HEK293 (cell line): ENCODE results near the gene PBX2.

Experiments
- GLI4 ChIP-seq: fragments of 450-650 bp; formaldehyde crosslinking; IDR thresholded peaks from 2 replicates; pipeline ENCODE4 v1.5.1; 2016; ENCODE audit warnings: missing biosample characterization, missing genetic modification characterization
- HIC1 ChIP-seq: fragments of 450-650 bp; formaldehyde crosslinking; IDR thresholded peaks from 2 replicates; pipeline ENCODE4 v1.5.1; 2016; ENCODE audit warnings: missing biosample characterization, missing genetic modification characterization
- HOXD13 ChIP-seq: sonication (generic); formaldehyde crosslinking; IDR thresholded peaks from 2 replicates; pipeline ENCODE4 v1.8.0; 2022; ENCODE audit warnings: missing genetic modification reagents, borderline replicate concordance
- IKZF3 ChIP-seq: fragments of 450-650 bp; IDR thresholded peaks from 2 replicates; pipeline ENCODE4 v1.5.0; 2018; ENCODE audit warnings: missing biosample characterization, mild to moderate bottlenecking, missing genetic modification characterization, moderate library complexity
- MZF1 ChIP-seq: fragments of 450-650 bp; formaldehyde crosslinking; IDR thresholded peaks from 2 replicates; pipeline ENCODE4 v1.5.1; 2017; ENCODE audit warnings: missing biosample characterization, missing genetic modification characterization, borderline replicate concordance
- TRIM28 ChIP-seq: IDR thresholded peaks from 2 replicates; pipeline ENCODE4 v1.6.1; 2011; ENCODE audit warnings: low read length, control low read depth, borderline replicate concordance
- WT1 ChIP-seq: fragments of 450-650 bp; formaldehyde crosslinking; IDR thresholded peaks from 2 replicates; pipeline ENCODE4 v1.5.1; 2016; ENCODE audit warnings: missing biosample characterization, missing genetic modification characterization
- YY2 ChIP-seq: fragments of 450-650 bp; formaldehyde crosslinking; IDR thresholded peaks from 2 replicates; pipeline ENCODE4 v1.5.1; 2016; ENCODE audit warnings: missing biosample characterization, missing genetic modification characterization
- ZBTB1 ChIP-seq: fragments of 450-650 bp; formaldehyde crosslinking; IDR thresholded peaks from 2 replicates; pipeline ENCODE4 v1.5.1; 2016; ENCODE audit warnings: missing biosample characterization, missing genetic modification characterization
- ZFHX2 ChIP-seq: fragments of 450-650 bp; formaldehyde crosslinking; conservative IDR thresholded peaks from 2 replicates; pipeline ENCODE4 v1.5.1; 2016; ENCODE audit warnings: missing biosample characterization, missing genetic modification characterization
- ZNF133 ChIP-seq: fragments of 450-650 bp; formaldehyde crosslinking; IDR thresholded peaks from 2 replicates; pipeline ENCODE4 v1.5.1; 2016; ENCODE audit warnings: missing biosample characterization, missing genetic modification characterization
- ZNF211 ChIP-seq: fragments of 450-650 bp; formaldehyde crosslinking; IDR thresholded peaks from 2 replicates; pipeline ENCODE4 v1.5.1; 2016; ENCODE audit warnings: low read depth, missing biosample characterization, missing genetic modification characterization
- ZNF274 ChIP-seq, 2 experiments: fragments of 200-500 bp in 1 of 2; fragments of 450-650 bp in 1 of 2; sonication (Bioruptor generic) in 1 of 2; formaldehyde crosslinking in 1 of 2; IDR thresholded peaks; 2 replicates each; pipeline versions ENCODE4 v1.5.1 to v1.6.1; 2014 to 2016; ENCODE audit warnings: borderline replicate concordance in 1 of 2, inconsistent platforms in 1 of 2, low read length in 1 of 2, missing biosample characterization in 1 of 2, missing genetic modification characterization in 1 of 2
- ZNF324 ChIP-seq: fragments of 450-650 bp; formaldehyde crosslinking; IDR thresholded peaks from 2 replicates; pipeline ENCODE4 v1.5.1; 2016; ENCODE audit warnings: missing biosample characterization, missing genetic modification characterization
- ZNF350 ChIP-seq: fragments of 450-650 bp; formaldehyde crosslinking; IDR thresholded peaks from 2 replicates; pipeline ENCODE4 v1.5.0; 2017; ENCODE audit warnings: missing biosample characterization, mild to moderate bottlenecking, missing genetic modification characterization
- ZNF398 ChIP-seq: fragments of 450-650 bp; formaldehyde crosslinking; IDR thresholded peaks from 2 replicates; pipeline ENCODE4 v1.5.1; 2017; ENCODE audit warnings: missing biosample characterization, missing genetic modification characterization
- ZNF560 ChIP-seq: fragments of 450-650 bp; formaldehyde crosslinking; IDR thresholded peaks from 2 replicates; pipeline ENCODE4 v1.5.1; 2017; ENCODE audit warnings: missing biosample characterization, missing genetic modification characterization, borderline replicate concordance
- ZNF610 ChIP-seq: fragments of 450-650 bp; formaldehyde crosslinking; IDR thresholded peaks from 2 replicates; pipeline ENCODE4 v1.5.1; 2016; ENCODE audit warnings: missing biosample characterization, missing genetic modification characterization, borderline replicate concordance
- TF ChIP-seq, protein P1 (sequence below): fragments of 450-650 bp; formaldehyde crosslinking; IDR thresholded peaks from 2 replicates; pipeline ENCODE4 v1.5.1; 2016; ENCODE audit warnings: missing biosample characterization, missing genetic modification characterization
- TF ChIP-seq, protein P2 (sequence below): fragments of 450-650 bp; formaldehyde crosslinking; IDR thresholded peaks from 2 replicates; pipeline ENCODE4 v1.5.1; 2016; ENCODE audit warnings: missing biosample characterization, missing genetic modification characterization, low read depth
- TF ChIP-seq, protein P3 (sequence below): fragments of 450-650 bp; formaldehyde crosslinking; IDR thresholded peaks from 2 replicates; pipeline ENCODE4 v1.5.1; 2016; ENCODE audit warnings: missing biosample characterization, missing genetic modification characterization
- TF ChIP-seq, protein P4 (sequence below): fragments of 450-650 bp; formaldehyde crosslinking; IDR thresholded peaks from 2 replicates; pipeline ENCODE4 v1.5.1; 2016; ENCODE audit warnings: missing biosample characterization, missing genetic modification characterization
- TF ChIP-seq, protein P5 (sequence below): fragments of 450-650 bp; formaldehyde crosslinking; IDR thresholded peaks from 2 replicates; pipeline ENCODE4 v1.5.1; 2016; ENCODE audit warnings: missing biosample characterization, missing genetic modification characterization

PBX2 gene

DNA sequence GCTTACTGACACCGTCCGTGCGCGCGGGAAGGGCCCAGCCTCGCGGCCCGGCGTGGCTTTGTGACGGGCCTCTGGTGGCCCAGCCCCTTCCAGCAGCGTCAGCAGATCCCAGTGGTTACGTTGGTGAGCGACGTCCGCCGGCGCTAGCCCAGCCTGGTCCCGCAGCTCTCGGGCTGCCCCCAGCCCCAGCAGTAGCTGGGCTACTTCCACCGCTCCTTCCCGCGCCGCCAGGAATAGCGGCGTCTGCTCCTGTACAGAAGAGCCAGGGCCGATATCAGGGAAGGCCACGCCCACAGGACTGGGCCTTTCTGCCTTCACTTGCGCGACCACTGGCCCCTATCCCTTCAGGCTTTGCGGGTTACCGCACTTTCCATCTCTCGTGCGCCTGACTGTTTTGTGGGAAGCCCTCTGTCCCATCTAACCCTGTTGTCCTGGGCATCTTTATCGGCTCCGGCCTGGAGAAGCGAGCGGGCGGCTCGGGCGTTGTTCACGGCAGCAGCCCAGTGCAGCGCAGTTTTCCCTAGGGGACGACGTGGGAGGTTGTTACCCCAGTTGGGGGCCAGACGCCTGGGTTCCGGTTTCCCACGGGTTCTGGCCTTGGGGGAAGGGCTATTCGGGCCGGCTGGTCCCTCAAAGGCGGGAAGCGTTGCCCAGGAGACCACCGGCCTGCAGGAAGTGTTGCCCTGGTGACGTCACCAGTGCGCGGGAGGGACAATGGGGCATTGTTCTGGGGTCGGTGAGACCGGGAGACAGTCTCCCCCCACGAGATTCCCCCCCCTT is 6.1 kb upstream of the PBX2 start (continued):
- TF ChIP-seq ZNF398, result peak; percentile 93
- TF ChIP-seq, protein P1, sequence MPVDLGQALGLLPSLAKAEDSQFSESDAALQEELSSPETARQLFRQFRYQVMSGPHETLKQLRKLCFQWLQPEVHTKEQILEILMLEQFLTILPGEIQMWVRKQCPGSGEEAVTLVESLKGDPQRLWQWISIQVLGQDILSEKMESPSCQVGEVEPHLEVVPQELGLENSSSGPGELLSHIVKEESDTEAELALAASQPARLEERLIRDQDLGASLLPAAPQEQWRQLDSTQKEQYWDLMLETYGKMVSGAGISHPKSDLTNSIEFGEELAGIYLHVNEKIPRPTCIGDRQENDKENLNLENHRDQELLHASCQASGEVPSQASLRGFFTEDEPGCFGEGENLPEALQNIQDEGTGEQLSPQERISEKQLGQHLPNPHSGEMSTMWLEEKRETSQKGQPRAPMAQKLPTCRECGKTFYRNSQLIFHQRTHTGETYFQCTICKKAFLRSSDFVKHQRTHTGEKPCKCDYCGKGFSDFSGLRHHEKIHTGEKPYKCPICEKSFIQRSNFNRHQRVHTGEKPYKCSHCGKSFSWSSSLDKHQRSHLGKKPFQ, result 0 out of 2 replicates have a peak, but pooled peaks have one; percentile 21
- no peak for TF ChIP-seq ZBTB1
- TF ChIP-seq ZNF350 (tag by site-specific recombination), result no peak
- TF ChIP-seq, protein P2, sequence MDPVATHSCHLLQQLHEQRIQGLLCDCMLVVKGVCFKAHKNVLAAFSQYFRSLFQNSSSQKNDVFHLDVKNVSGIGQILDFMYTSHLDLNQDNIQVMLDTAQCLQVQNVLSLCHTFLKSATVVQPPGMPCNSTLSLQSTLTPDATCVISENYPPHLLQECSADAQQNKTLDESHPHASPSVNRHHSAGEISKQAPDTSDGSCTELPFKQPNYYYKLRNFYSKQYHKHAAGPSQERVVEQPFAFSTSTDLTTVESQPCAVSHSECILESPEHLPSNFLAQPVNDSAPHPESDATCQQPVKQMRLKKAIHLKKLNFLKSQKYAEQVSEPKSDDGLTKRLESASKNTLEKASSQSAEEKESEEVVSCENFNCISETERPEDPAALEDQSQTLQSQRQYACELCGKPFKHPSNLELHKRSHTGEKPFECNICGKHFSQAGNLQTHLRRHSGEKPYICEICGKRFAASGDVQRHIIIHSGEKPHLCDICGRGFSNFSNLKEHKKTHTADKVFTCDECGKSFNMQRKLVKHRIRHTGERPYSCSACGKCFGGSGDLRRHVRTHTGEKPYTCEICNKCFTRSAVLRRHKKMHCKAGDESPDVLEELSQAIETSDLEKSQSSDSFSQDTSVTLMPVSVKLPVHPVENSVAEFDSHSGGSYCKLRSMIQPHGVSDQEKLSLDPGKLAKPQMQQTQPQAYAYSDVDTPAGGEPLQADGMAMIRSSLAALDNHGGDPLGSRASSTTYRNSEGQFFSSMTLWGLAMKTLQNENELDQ (tag by site-specific recombination), result no peak
- TF ChIP-seq, protein P3, sequence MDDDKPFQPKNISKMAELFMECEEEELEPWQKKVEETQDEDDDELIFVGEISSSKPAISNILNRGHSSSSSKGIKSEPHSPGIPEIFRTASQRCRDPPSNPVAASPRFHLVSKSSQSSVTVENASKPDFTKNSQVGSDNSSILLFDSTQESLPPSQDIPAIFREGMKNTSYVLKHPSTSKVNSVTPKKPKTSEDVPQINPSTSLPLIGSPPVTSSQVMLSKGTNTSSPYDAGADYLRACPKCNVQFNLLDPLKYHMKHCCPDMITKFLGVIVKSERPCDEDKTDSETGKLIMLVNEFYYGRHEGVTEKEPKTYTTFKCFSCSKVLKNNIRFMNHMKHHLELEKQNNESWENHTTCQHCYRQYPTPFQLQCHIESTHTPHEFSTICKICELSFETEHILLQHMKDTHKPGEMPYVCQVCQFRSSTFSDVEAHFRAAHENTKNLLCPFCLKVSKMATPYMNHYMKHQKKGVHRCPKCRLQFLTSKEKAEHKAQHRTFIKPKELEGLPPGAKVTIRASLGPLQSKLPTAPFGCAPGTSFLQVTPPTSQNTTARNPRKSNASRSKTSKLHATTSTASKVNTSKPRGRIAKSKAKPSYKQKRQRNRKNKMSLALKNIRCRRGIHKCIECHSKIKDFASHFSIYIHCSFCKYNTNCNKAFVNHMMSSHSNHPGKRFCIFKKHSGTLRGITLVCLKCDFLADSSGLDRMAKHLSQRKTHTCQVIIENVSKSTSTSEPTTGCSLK (tag by site-specific recombination), result no peak
- peak; percentile 87 for TF ChIP-seq ZFHX2 (tag by site-specific recombination)
- no peak for TF ChIP-seq ZNF274 (IDR thresholded peaks at IDR 0.05; ENCODE audit: low read length)
- TF ChIP-seq ZNF274 (tag by site-specific recombination; IDR thresholded peaks at IDR 0.05; ENCODE audit: borderline replicate concordance), result no peak
- no peak for TF ChIP-seq ZNF560
- TF ChIP-seq ZNF610 (tag by site-specific recombination), result peak; percentile 82
- peak; percentile 65 for TF ChIP-seq ZNF324
- peak; percentile 52 for TF ChIP-seq HIC1 (tag by site-specific recombination)
- TF ChIP-seq, protein P4, sequence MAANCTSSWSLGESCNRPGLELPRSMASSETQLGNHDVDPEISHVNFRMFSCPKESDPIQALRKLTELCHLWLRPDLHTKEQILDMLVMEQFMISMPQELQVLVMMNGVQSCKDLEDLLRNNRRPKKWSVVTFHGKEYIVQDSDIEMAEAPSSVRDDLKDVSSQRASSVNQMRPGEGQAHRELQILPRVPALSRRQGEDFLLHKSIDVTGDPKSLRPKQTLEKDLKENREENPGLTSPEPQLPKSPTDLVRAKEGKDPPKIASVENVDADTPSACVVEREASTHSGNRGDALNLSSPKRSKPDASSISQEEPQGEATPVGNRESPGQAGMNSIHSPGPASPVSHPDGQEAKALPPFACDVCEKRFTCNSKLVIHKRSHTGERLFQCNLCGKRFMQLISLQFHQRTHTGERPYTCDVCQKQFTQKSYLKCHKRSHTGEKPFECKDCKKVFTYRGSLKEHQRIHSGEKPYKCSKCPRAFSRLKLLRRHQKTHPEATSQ (tag by site-specific recombination), result peak; percentile 79; the same call in 1 of the 2 replicates
- peak; percentile 68 for TF ChIP-seq WT1 (tag by site-specific recombination)
- no peak for TF ChIP-seq ZNF211
- TF ChIP-seq ZNF133 (tag by site-specific recombination), result no peak
- no peak for TF ChIP-seq MZF1 (tag by site-specific recombination)
- peak; percentile 65 for TF ChIP-seq IKZF3 (tag by site-specific recombination)
- TF ChIP-seq YY2, result no peak
- TF ChIP-seq, protein P5, sequence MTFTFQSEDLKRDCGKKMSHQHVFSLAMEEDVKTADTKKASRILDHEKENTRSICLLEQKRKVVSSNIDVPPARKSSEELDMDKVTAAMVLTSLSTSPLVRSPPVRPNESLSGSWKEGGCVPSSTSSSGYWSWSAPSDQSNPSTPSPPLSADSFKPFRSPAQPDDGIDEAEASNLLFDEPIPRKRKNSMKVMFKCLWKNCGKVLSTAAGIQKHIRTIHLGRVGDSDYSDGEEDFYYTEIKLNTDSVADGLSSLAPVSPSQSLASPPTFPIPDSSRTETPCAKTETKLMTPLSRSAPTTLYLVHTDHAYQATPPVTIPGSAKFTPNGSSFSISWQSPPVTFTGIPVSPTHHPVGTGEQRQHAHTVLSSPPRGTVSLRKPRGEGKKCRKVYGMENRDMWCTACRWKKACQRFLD, result no peak
- TF ChIP-seq TRIM28, result no peak
- TF ChIP-seq GLI4, result 0 out of 2 replicates have a peak, but pooled peaks have one; percentile 44
- TF ChIP-seq HOXD13, result no peak
